GM19467 (cell line): ENCODE results near the gene HELZ.
"Not testable (repeated sequence)": the region's sequence is repeated elsewhere in the genome, so short reads cannot be mapped to it uniquely, and the experiment has no call there.

Experiments
- ATAC-seq: cut with Tn5 transposase; IDR thresholded peaks from one replicate; pipeline ENCODE4 v1.9.1; 2021; ENCODE audit warnings: mild to moderate bottlenecking, moderate library complexity; ENCODE audit not compliant: unreplicated experiment

HELZ gene

GRCh38 chr17:67124450-67125148 lies 120.4 kb downstream of the HELZ start:
- no peak for ATAC-seq

- no peak for ATAC-seq
Measured at GRCh38 chr17:67123699-67124098, 121.3 kb downstream of the HELZ start.

GRCh38 chr17:67121316-67121891 lies 123.6 kb downstream of the HELZ start:
- ATAC-seq, result no peak

GRCh38 chr17:67119102-67119501 lies 125.9 kb downstream of the HELZ start:
- ATAC-seq, result no peak

GRCh38 chr17:67116045-67116575 lies 128.9 kb downstream of the HELZ start:
- no peak for ATAC-seq

GRCh38 chr17:67115401-67115800 lies 129.6 kb downstream of the HELZ start:
- no peak for ATAC-seq

- no peak for ATAC-seq
Measured at GRCh38 chr17:67113486-67113885, 131.5 kb downstream of the HELZ start.

- ATAC-seq, result no peak
Measured at GRCh38 chr17:67111808-67112207, 133.2 kb downstream of the HELZ start.

GRCh38 chr17:67111327-67111726 lies 133.7 kb downstream of the HELZ start:
- ATAC-seq, result no peak

- no peak for ATAC-seq
Measured at GRCh38 chr17:67110619-67111018, 134.4 kb downstream of the HELZ start.

GRCh38 chr17:67109111-67109510 lies 135.9 kb downstream of the HELZ start:
- ATAC-seq, result no peak

- no peak for ATAC-seq
Measured at GRCh38 chr17:67107811-67108775, 136.9 kb downstream of the HELZ start.

GRCh38 chr17:67107171-67107570 lies 137.8 kb downstream of the HELZ start:
- ATAC-seq, result no peak

- ATAC-seq, result no peak
Measured at GRCh38 chr17:67105213-67105612, 139.8 kb downstream of the HELZ start.

- ATAC-seq, result not testable (repeated sequence)
Measured at GRCh38 chr17:67104641-67105040, 140.4 kb downstream of the HELZ start.

- ATAC-seq, result no peak
Measured at GRCh38 chr17:67098006-67098405, 147.0 kb downstream of the HELZ start.

- ATAC-seq, result no peak
Measured at GRCh38 chr17:67096609-67097008, 148.4 kb downstream of the HELZ start.

GRCh38 chr17:67095803-67096202 lies 149.2 kb downstream of the HELZ start:
- no peak for ATAC-seq

GRCh38 chr17:67095291-67095690 lies 149.7 kb downstream of the HELZ start:
- ATAC-seq, result not testable (repeated sequence)

- ATAC-seq, result no peak
Measured at GRCh38 chr17:67093348-67093747, 151.6 kb downstream of the HELZ start.

- ATAC-seq, result not testable (repeated sequence)
Measured at GRCh38 chr17:67092710-67093109, 152.3 kb downstream of the HELZ start.
